Uterus (tissue), 2 donors: Measurements from ENCODE around the gene ASB8.

Source experiments
- CTCF ChIP-seq, 4 experiments: fragments of 200-600 bp in 2 of 4; fragments of 450-650 bp in 2 of 4; sonication (generic) in 2 of 4; IDR thresholded peaks; one replicate each; pipeline ENCODE4 v1.5.1; 2016 to 2019; ENCODE audit warnings: antibody characterized with exemption in 4 of 4, mild to moderate bottlenecking in 2 of 4, moderate library complexity in 1 of 4
- POLR2A ChIP-seq, 2 donors: fragments of 450-650 bp; IDR thresholded peaks; one replicate each; pipeline ENCODE4 v1.6.1; 2016; ENCODE audit warnings: antibody characterized with exemption in 2 of 2, mild to moderate bottlenecking in 1 of 2, moderate library complexity in 1 of 2

DNA sequence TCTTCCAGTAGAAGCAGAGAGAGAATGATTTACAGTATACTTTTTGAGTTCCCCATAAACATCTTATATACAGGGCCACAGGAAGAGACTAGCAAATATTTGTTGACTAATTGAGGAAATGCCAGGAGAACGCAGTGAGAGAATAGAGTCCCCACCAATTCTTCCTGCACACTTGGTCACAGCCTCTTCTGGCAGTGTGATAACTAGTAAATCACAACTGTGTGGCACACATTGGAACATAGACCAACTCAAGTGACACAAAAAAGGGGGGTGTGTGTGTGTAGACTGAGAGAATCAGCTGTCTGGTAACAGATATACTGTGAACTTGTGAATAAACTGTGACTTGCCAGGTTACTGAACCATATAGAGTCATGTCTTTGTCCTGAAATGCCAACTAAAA, 27.9 kb downstream of the ASB8 start:
- TF ChIP-seq POLR2A (IDR thresholded peaks at IDR 0.05) (no peak), CTCF (IDR thresholded peaks at IDR 0.05) (no peak)
